Measurements from ENCODE around the gene SPRYD3.
A peak's percentile ranks its signal among the peaks of the same experiment; 100 is the strongest.

Gene SPRYD3

DNA sequence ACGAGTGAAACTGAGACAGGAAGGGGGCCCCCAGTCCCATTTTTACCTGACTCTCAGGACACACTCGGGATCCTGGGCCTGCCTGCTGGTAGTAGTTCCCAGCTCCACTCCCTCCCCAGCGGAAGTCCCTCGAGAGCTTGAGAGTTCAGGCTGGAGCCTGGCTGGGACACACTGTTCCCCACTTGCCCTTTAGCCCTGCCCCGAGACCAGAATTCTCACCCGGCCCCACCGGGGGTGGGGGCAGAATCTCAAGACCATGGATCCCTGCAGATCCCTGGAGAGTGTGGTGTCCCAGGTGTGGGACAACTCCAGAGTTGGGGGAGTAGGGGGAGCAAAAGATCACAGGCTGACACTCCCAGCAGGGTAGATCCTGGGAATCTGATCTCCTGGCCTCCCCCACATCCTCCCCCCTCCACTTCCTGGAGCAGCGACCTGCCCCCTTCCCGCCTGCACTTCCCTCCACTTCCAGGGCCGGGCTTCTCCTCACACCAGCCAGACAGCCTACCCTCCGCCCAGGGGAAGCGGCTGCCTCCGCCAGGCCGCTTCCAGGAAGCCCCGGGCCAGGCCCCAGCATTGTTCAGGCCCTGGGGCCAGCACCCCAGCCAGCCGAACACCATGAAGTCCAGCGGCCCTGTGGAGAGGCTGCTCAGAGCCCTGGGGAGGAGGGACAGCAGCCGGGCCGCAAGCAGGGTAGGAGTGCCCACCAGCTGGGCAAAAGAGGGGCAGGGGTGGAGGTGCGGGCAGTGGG is 29.4 kb downstream of the SPRYD3 start, which contains the start of gene TNS2:
TNS2 (plus strand) TSS at position 495 of the 748 bp plus-strand sequence; CDS start at position 616, 121 bp downstream.
- peak within 1 kb of the TSS in 1 of 2 experiments; percentile 87 for H3K23ac ChIP-seq (ENCODE audit: low read length in 2 of 2)
- H2BK5ac ChIP-seq (ENCODE audit: low read depth, low read length, poor library complexity, severe bottlenecking) = peak within 1 kb of the TSS; percentile 97
- peak within 1 kb of the TSS; percentile 68 to 98 for H3K4ac ChIP-seq (ENCODE audit: low read depth in 1 of 2, low read length in 2 of 2)
- peak; percentile 66 for DNase-seq
- peak within 1 kb of the TSS in 1 of 2 experiments; percentile 99 for H3K14ac ChIP-seq (ENCODE audit: low read length in 2 of 2)
- H2AK5ac ChIP-seq (ENCODE audit: low read length, severe bottlenecking) = peak within 1 kb of the TSS; percentile 84
- H3K9me3 ChIP-seq (ENCODE audit: control insufficient read depth, low read length) = no peaks in the 10 kb centered on the region
- peak within 1 kb of the TSS; percentile 94 for H2BK120ac ChIP-seq (ENCODE audit: low read depth, low read length)
- H3K9ac ChIP-seq (ENCODE audit: low read length) = peak within 1 kb of the TSS; percentile 95
- peak within 1 kb of the TSS; percentile 94 for H3K27ac ChIP-seq (ENCODE audit: low read length, poor library complexity, severe bottlenecking)
- H2AFZ ChIP-seq (ENCODE audit: low read depth, low read length) = no peak within 1 kb of the TSS
- peak within 1 kb of the TSS; percentile 93 for H4K91ac ChIP-seq (ENCODE audit: low read length)
- H3K4me2 ChIP-seq (ENCODE audit: low read length, poor library complexity, severe bottlenecking) = peak within 1 kb of the TSS; percentile 80
- H2BK15ac ChIP-seq (ENCODE audit: low read depth, poor library complexity, severe bottlenecking) = peak within 1 kb of the TSS; percentile 100
- H2BK12ac ChIP-seq (ENCODE audit: low read length in 2 of 2) = peak within 1 kb of the TSS; percentile 75 to 99
- peak within 1 kb of the TSS; percentile 62 to 89 for H3K4me3 ChIP-seq (ENCODE audit: insufficient read depth in 1 of 2, low read depth in 1 of 2, low read length in 2 of 2)
- H4K8ac ChIP-seq (ENCODE audit: low read length) = peak within 1 kb of the TSS; percentile 93
- 1% methylated on average over 16 of the region's 20 CpGs for WGBS
- no peaks in the 10 kb centered on the region for H3K27me3 ChIP-seq (ENCODE audit: control insufficient read depth in 1 of 2, insufficient read depth in 1 of 2, low read length in 2 of 2)
- peaks cover 10 to 21% of the 10 kb centered on the region in 2 experiments for H3K36me3 ChIP-seq (ENCODE audit: control insufficient read depth in 1 of 2, insufficient read depth in 2 of 2, low read depth in 1 of 2, low read length in 2 of 2)
- peaks cover 73% of the 10 kb centered on the region for H3K4me1 ChIP-seq (ENCODE audit: control insufficient read depth, insufficient read depth, low read depth, low read length)
- peaks cover 13% of the 10 kb centered on the region for H3K79me1 ChIP-seq (replicated peaks; ENCODE audit: low read length, poor library complexity, severe bottlenecking)
- H3K18ac ChIP-seq (ENCODE audit: low read depth in 1 of 2, low read length in 2 of 2) = peak within 1 kb of the TSS; percentile 98 to 100

DNA sequence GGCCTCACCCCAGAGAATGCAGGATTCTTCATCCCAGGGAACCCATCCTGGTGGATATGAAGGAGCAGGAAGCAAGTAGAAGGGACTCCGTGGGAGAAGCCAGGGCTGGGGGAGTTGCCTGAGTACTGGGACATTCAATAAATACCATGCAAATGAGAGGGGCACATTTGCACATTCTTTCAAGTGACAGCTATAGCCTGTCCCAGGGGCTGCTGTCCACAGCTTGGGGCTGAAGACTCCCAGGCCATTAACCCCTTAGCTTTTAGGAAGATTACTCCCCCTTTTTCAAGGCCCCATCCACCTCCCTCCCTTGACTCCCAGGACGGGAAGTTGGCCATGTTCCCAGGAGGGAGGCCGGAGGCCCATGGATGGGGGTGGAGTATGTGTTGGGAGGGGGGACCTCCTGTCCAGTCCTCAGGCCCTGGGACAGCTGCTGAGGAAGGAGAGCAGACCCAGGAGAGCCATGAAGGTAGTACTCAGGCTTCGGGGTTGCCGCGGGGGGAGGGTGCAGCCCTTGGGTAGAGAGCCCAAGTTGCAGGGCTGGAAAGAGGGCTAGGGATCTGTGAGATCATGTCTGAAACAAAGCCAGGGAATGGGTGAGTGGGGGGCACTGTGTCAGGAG is 30.3 kb downstream of the SPRYD3 start:
- Histone ChIP-seq H3K4me2 (ENCODE audit: low read length, poor library complexity, severe bottlenecking) (peak overlapping the region; percentile 80), H2BK12ac (ENCODE audit: low read length in 2 of 2) (peak overlapping the region; percentile 60 to 99), H4K8ac (ENCODE audit: low read length) (peak overlapping the region; percentile 96), H2AK5ac (ENCODE audit: low read length, severe bottlenecking) (peak overlapping the region; percentile 24), H2AFZ (ENCODE audit: low read depth, low read length) (no peak overlapping the region), H3K4ac (ENCODE audit: low read depth in 1 of 2, low read length in 2 of 2) (peak overlapping the region; percentile 26 to 98), H3K18ac (ENCODE audit: low read depth in 1 of 2, low read length in 2 of 2) (peak overlapping the region; percentile 98 to 100), H4K91ac (ENCODE audit: low read length) (peak overlapping the region; percentile 93), H3K23ac (ENCODE audit: low read length in 2 of 2) (peak overlapping the region in 1 of 2 experiments; percentile 70), H3K9ac (ENCODE audit: low read length) (peak overlapping the region; percentile 95), H3K79me1 (replicated peaks; ENCODE audit: low read length, poor library complexity, severe bottlenecking) (peaks cover 13% of the 10 kb centered on the region), H3K4me3 (ENCODE audit: insufficient read depth in 1 of 2, low read depth in 1 of 2, low read length in 2 of 2) (peak overlapping the region in 1 of 2 experiments; percentile 89), H3K27me3 (ENCODE audit: control insufficient read depth in 1 of 2, insufficient read depth in 1 of 2, low read length in 2 of 2) (no peaks in the 10 kb centered on the region), H3K14ac (ENCODE audit: low read length in 2 of 2) (peak overlapping the region in 1 of 2 experiments; percentile 92), H3K27ac (ENCODE audit: low read length, poor library complexity, severe bottlenecking) (peak overlapping the region; percentile 94), H2BK120ac (ENCODE audit: low read depth, low read length) (peak overlapping the region; percentile 94), H2BK15ac (ENCODE audit: low read depth, poor library complexity, severe bottlenecking) (peak overlapping the region; percentile 100), H2BK5ac (ENCODE audit: low read depth, low read length, poor library complexity, severe bottlenecking) (peak overlapping the region; percentile 97), H3K36me3 (ENCODE audit: control insufficient read depth in 1 of 2, insufficient read depth in 2 of 2, low read depth in 1 of 2, low read length in 2 of 2) (peaks cover 16 to 19% of the 10 kb centered on the region in 2 experiments), H3K9me3 (ENCODE audit: control insufficient read depth, low read length) (no peaks in the 10 kb centered on the region), H3K4me1 (ENCODE audit: control insufficient read depth, insufficient read depth, low read depth, low read length) (peaks cover 71% of the 10 kb centered on the region)
- DNase-seq = peak; percentile 78
- 3% methylated on average over 6 of the region's 6 CpGs for WGBS

DNA sequence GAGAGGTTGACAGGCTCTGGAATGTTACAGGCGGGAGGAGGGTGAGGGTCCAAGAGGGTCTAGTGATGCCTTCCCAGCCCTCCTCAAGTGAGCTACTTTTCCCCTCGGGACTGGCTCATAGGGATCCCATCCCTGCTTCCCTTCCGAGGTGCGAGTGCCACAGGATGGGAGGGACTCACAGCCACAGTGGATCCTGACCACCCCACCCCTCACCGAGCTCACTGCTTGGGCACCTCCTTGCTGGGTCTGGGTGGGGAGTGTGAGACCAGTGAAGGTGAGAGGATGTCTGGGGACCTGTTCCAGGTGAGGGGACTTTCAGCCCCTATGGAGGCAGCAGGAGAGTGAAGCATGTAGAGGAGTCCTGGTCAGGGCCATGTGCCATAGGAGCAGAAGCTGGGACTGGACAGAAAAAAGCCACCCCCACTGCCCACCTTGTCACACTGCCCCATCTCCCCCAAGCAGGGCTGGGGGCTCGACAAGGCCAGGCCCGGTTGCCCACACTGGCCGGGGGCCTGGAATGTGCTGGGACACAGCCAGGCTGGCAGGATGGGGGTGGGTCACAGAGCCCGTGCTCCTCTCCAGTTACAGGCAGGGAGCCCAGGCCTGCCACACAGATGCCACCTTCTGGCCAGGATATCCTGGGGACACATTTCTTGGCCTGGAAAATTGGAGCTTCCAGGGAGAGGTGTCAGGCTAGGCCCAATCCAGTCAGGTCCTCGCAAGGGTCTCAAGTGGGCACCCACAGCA is 31.0 kb downstream of the SPRYD3 start:
- Histone ChIP-seq H2BK15ac (ENCODE audit: low read depth, poor library complexity, severe bottlenecking) (peak overlapping the region; percentile 100), H3K4me3 (ENCODE audit: insufficient read depth in 1 of 2, low read depth in 1 of 2, low read length in 2 of 2) (peak overlapping the region in 1 of 2 experiments; percentile 89), H2AFZ (ENCODE audit: low read depth, low read length) (no peak overlapping the region), H3K9me3 (ENCODE audit: control insufficient read depth, low read length) (no peaks in the 10 kb centered on the region), H4K8ac (ENCODE audit: low read length) (peak overlapping the region; percentile 96), H2AK5ac (ENCODE audit: low read length, severe bottlenecking) (peak overlapping the region; percentile 24), H2BK120ac (ENCODE audit: low read depth, low read length) (peak overlapping the region; percentile 42), H3K27me3 (ENCODE audit: control insufficient read depth in 1 of 2, insufficient read depth in 1 of 2, low read length in 2 of 2) (no peaks in the 10 kb centered on the region), H3K14ac (ENCODE audit: low read length in 2 of 2) (peak overlapping the region in 1 of 2 experiments; percentile 96), H3K27ac (ENCODE audit: low read length, poor library complexity, severe bottlenecking) (peak overlapping the region; percentile 94), H3K4me2 (ENCODE audit: low read length, poor library complexity, severe bottlenecking) (peak overlapping the region; percentile 93), H2BK5ac (ENCODE audit: low read depth, low read length, poor library complexity, severe bottlenecking) (peak overlapping the region; percentile 97), H3K4me1 (ENCODE audit: control insufficient read depth, insufficient read depth, low read depth, low read length) (peaks cover 64% of the 10 kb centered on the region), H3K18ac (ENCODE audit: low read depth in 1 of 2, low read length in 2 of 2) (peak overlapping the region; percentile 96 to 100), H3K36me3 (ENCODE audit: control insufficient read depth in 1 of 2, insufficient read depth in 2 of 2, low read depth in 1 of 2, low read length in 2 of 2) (peaks cover 12 to 15% of the 10 kb centered on the region in 2 experiments), H2BK12ac (ENCODE audit: low read length in 2 of 2) (peak overlapping the region; percentile 7 to 99), H4K91ac (ENCODE audit: low read length) (peak overlapping the region; percentile 93), H3K23ac (ENCODE audit: low read length in 2 of 2) (peak overlapping the region in 1 of 2 experiments; percentile 28), H3K9ac (ENCODE audit: low read length) (peak overlapping the region; percentile 95), H3K79me1 (replicated peaks; ENCODE audit: low read length, poor library complexity, severe bottlenecking) (peaks cover 9% of the 10 kb centered on the region), H3K4ac (ENCODE audit: low read depth in 1 of 2, low read length in 2 of 2) (peak overlapping the region; percentile 26 to 71)
- peak; percentile 47 for DNase-seq
- WGBS = 9% methylated on average over 6 of the region's 10 CpGs

Measured in mesenchymal stem cell (in vitro differentiated cells and primary cell).